Naive B cell (primary cell): ENCODE measurements around the gene TSC2. TPM values are rescaled to one million over a fixed set of nuclear protein-coding genes. Genes with fewer than 3 reads are reported as not detected.
A peak's percentile ranks its signal among the peaks of the same experiment; 100 is the strongest.
"Not testable (repeated sequence)": the region's sequence is repeated elsewhere in the genome, so short reads cannot be mapped to it uniquely, and the experiment has no call there.

ENCODE experiments used
- ATAC-seq, 2 donors: fragments of 150-1000 bp; cut with Tn5 transposase; 2 replicates each; pipeline ENCODE4 v1.10.0; 2021; ENCODE audit warnings: low read depth in 2 of 2, mild to moderate bottlenecking in 2 of 2, moderate library complexity in 2 of 2
- DNase-seq: peaks from one replicate; pipeline ENCODE4 v3.0.0; 2022
- H3K27ac Mint-ChIP-seq, 6 donors: one replicate each; pipeline ENCODE4 v1.8.0; 2020 to 2022; ENCODE audit warnings: mild to moderate bottlenecking in 6 of 6, mixed read lengths in 6 of 6, moderate library complexity in 5 of 6, inconsistent platforms in 2 of 6
- H3K27me3 Mint-ChIP-seq, 3 donors: one replicate each; pipeline ENCODE4 v1.8.0; 2021 to 2022; ENCODE audit warnings: mixed read lengths in 3 of 3, mild to moderate bottlenecking in 1 of 3
- H3K36me3 Mint-ChIP-seq, 2 donors: one replicate each; pipeline ENCODE4 v1.8.0; 2020 to 2022; ENCODE audit warnings: mixed read lengths in 2 of 2, inconsistent platforms in 1 of 2, mild to moderate bottlenecking in 1 of 2
- H3K4me1 Mint-ChIP-seq, 3 donors: one replicate each; pipeline ENCODE4 v1.8.0; 2020 to 2022; ENCODE audit warnings: mixed read lengths in 3 of 3, inconsistent platforms in 1 of 3, mild to moderate bottlenecking in 1 of 3, moderate library complexity in 1 of 3
- H3K4me3 Mint-ChIP-seq, 8 donors: one replicate each; pipeline ENCODE4 v1.8.0; 2020 to 2022; ENCODE audit warnings: mild to moderate bottlenecking in 8 of 8, mixed read lengths in 8 of 8, moderate library complexity in 8 of 8, inconsistent platforms in 2 of 8
- H3K9me3 Mint-ChIP-seq, 7 donors: one replicate each; pipeline ENCODE4 v1.8.0; 2020 to 2022; ENCODE audit warnings: mixed read lengths in 7 of 7, mild to moderate bottlenecking in 5 of 7, inconsistent platforms in 2 of 7, moderate library complexity in 1 of 7
- polyA plus RNA-seq, 6 donors: library from polyadenylated mRNA; unstranded; fragments of 300-500 nt; fragmentation: Illumina TruSeq; gene quantifications; one replicate each; pipeline ENCODE4 v1.2.3, GENCODE V29; 2021; ENCODE audit warnings: low read depth in 6 of 6

TSC2 gene
- polyA plus RNA-seq, 6 donors from 2014 or later: 16.6 to 45.0 (median 24.9) TPM

GRCh38 chr16:2005646-2006045 is 42.1 kb upstream of the TSC2 start:
- Mint-ChIP-seq H3K27ac (peak overlapping the region in 1 of 6 donors; percentile 29), H3K4me1 (peaks cover 38 to 58% (median 38%) of the 10 kb centered on the region in 3 donors), H3K4me3 (peak overlapping the region in 3 of 8 donors; percentile 42 to 74 (median 50)), H3K27me3 (no peaks in the 10 kb centered on the region), H3K36me3 (no peaks in the 10 kb centered on the region), H3K9me3 (no peaks in the 10 kb centered on the region)
- no peak for DNase-seq
- no peak for ATAC-seq

GRCh38 chr16:2006317-2006716 is 41.5 kb upstream of the TSC2 start:
- Mint-ChIP-seq H3K9me3 (no peaks in the 10 kb centered on the region), H3K27ac (peak overlapping the region in 2 of 6 donors; percentile 71 to 81), H3K27me3 (no peaks in the 10 kb centered on the region), H3K4me3 (peak overlapping the region in 5 of 8 donors; percentile 22 to 74 (median 51)), H3K36me3 (no peaks in the 10 kb centered on the region), H3K4me1 (peaks cover 38 to 58% (median 38%) of the 10 kb centered on the region in 3 donors)
- DNase-seq (no peak), ATAC-seq (no peak)

- DNase-seq (no peak), ATAC-seq (no peak)
- peak overlapping the region; percentile 72 to 89 (median 79) for H3K4me3 Mint-ChIP-seq
- no peaks in the 10 kb centered on the region for H3K27me3 Mint-ChIP-seq
- H3K27ac Mint-ChIP-seq: peak overlapping the region in 1 of 6 donors; percentile 60
- no peaks in the 10 kb centered on the region for H3K36me3 Mint-ChIP-seq
- H3K9me3 Mint-ChIP-seq: no peaks in the 10 kb centered on the region
- peaks cover 38 to 58% (median 38%) of the 10 kb centered on the region in 3 donors for H3K4me1 Mint-ChIP-seq
These were observed 40.5 kb upstream of the TSC2 start for GRCh38 chr16:2007081-2007836.

- H3K9me3 Mint-ChIP-seq: no peaks in the 10 kb centered on the region
- H3K36me3 Mint-ChIP-seq: no peaks in the 10 kb centered on the region
- peak overlapping the region; percentile 72 to 93 (median 82) for H3K4me3 Mint-ChIP-seq
- peak overlapping the region in 4 of 6 donors; percentile 5 to 60 (median 10) for H3K27ac Mint-ChIP-seq
- H3K27me3 Mint-ChIP-seq: no peaks in the 10 kb centered on the region
- H3K4me1 Mint-ChIP-seq: peaks cover 38 to 58% (median 38%) of the 10 kb centered on the region in 3 donors
- ATAC-seq (no peak), DNase-seq (no peak)
These were observed 39.7 kb upstream of the TSC2 start for GRCh38 chr16:2008009-2008526.

GRCh38 chr16:2008631-2009163 is 39.1 kb upstream of the TSC2 start:
- Mint-ChIP-seq H3K36me3 (no peaks in the 10 kb centered on the region), H3K9me3 (no peaks in the 10 kb centered on the region), H3K27ac (peak overlapping the region; percentile 10 to 60 (median 34)), H3K4me3 (peak overlapping the region; percentile 65 to 93 (median 82)), H3K4me1 (peaks cover 38 to 58% (median 38%) of the 10 kb centered on the region in 3 donors), H3K27me3 (no peaks in the 10 kb centered on the region)
- ATAC-seq (no peak), DNase-seq (no peak)

- H3K27me3 Mint-ChIP-seq: no peaks in the 10 kb centered on the region
- peak overlapping the region; percentile 65 to 93 (median 82) for H3K4me3 Mint-ChIP-seq
- no peak for DNase-seq
These were observed 38.5 kb upstream of the TSC2 start for GRCh38 chr16:2009164-2009711.

GRCh38 chr16:2009791-2010510 is 37.8 kb upstream of the TSC2 start, which contains the start of gene ZNF598:
TSS of gene ZNF598 (minus strand) at chr16:2009821.
- H3K4me3 Mint-ChIP-seq: peak within 1 kb of the TSS; percentile 81 to 97 (median 93)
- peak; percentile 80 for DNase-seq

More at GRCh38 chr16:2009164-2009711, 38.5 kb upstream of the TSC2 start:
- Mint-ChIP-seq H3K9me3 (no peaks in the 10 kb centered on the region), H3K4me1 (peaks cover 38 to 54% (median 38%) of the 10 kb centered on the region in 3 donors), H3K36me3 (no peaks in the 10 kb centered on the region), H3K27ac (peak overlapping the region in 4 of 6 donors; percentile 17 to 90 (median 43))
- peak; percentile 47 to 50 for ATAC-seq

GRCh38 chr16:2011726-2012125 is 36.1 kb upstream of the TSC2 start:
- ATAC-seq, H3K27me3 Mint-ChIP-seq, H3K9me3 Mint-ChIP-seq, H3K36me3 Mint-ChIP-seq, DNase-seq: not testable (repeated sequence)
- Mint-ChIP-seq H3K4me3 (peak overlapping the region in 2 of 8 donors; percentile 9 to 41), H3K4me1 (peaks cover 24 to 29% (median 27%) of the 10 kb centered on the region in 3 donors), H3K27ac (peak overlapping the region in 1 of 6 donors; percentile 51)

More at GRCh38 chr16:2009791-2010510, 37.8 kb upstream of the TSC2 start, which contains the start of gene ZNF598:
- Mint-ChIP-seq H3K36me3 (no peaks in the 10 kb centered on the region), H3K27me3 (no peaks in the 10 kb centered on the region), H3K27ac (peak within 1 kb of the TSS; percentile 90 to 98 (median 97)), H3K9me3 (no peaks in the 10 kb centered on the region), H3K4me1 (peaks cover 38 to 47% (median 38%) of the 10 kb centered on the region in 3 donors)
- ATAC-seq: peak; percentile 96 to 97

GRCh38 chr16:2013527-2013926 is 34.3 kb upstream of the TSC2 start:
- Mint-ChIP-seq H3K4me3 (peak overlapping the region in 2 of 8 donors; percentile 33 to 57), H3K9me3 (no peaks in the 10 kb centered on the region), H3K27ac (peak overlapping the region in 1 of 6 donors; percentile 83), H3K36me3 (no peaks in the 10 kb centered on the region), H3K27me3 (peaks cover 0 to 14% (median 9%) of the 10 kb centered on the region in 3 donors), H3K4me1 (peaks cover 8 to 11% (median 11%) of the 10 kb centered on the region in 3 donors)
- ATAC-seq: no peak
- no peak for DNase-seq

GRCh38 chr16:2015117-2015946 is 32.5 kb upstream of the TSC2 start:
- Mint-ChIP-seq H3K27ac (peak overlapping the region in 1 of 6 donors; percentile 9), H3K36me3 (no peaks in the 10 kb centered on the region), H3K9me3 (no peaks in the 10 kb centered on the region), H3K4me1 (peaks cover 0 to 2% (median under 1%) of the 10 kb centered on the region in 3 donors), H3K27me3 (peaks cover 0 to 24% (median 16%) of the 10 kb centered on the region in 3 donors), H3K4me3 (peak overlapping the region in 1 of 8 donors; percentile 60)
- no peak for ATAC-seq
- no peak for DNase-seq

- DNase-seq (no peak), ATAC-seq (no peak)
- Mint-ChIP-seq H3K27me3 (peaks cover 0 to 30% (median 16%) of the 10 kb centered on the region in 3 donors), H3K36me3 (no peaks in the 10 kb centered on the region), H3K9me3 (no peaks in the 10 kb centered on the region), H3K4me3 (no peak overlapping the region), H3K27ac (no peak overlapping the region), H3K4me1 (peaks cover 0 to 5% (median 5%) of the 10 kb centered on the region in 3 donors)
These were observed 31.9 kb upstream of the TSC2 start for GRCh38 chr16:2015947-2016208.

GRCh38 chr16:2016407-2016922 is 31.3 kb upstream of the TSC2 start:
- no peak overlapping the region for H3K4me3 Mint-ChIP-seq
- ATAC-seq (no peak), DNase-seq (no peak)
- no peak overlapping the region for H3K27ac Mint-ChIP-seq
- no peaks in the 10 kb centered on the region for H3K9me3 Mint-ChIP-seq
- peaks cover 0 to 36% (median 20%) of the 10 kb centered on the region in 3 donors for H3K27me3 Mint-ChIP-seq
- H3K4me1 Mint-ChIP-seq: peaks cover 0 to 8% (median 5%) of the 10 kb centered on the region in 3 donors
- H3K36me3 Mint-ChIP-seq: no peaks in the 10 kb centered on the region
